Suppressor macrophage treated with lipopolysaccharide for 4 hours (primary cell): ENCODE measurements around the gene SOD1.
A peak's percentile ranks its signal among the peaks of the same experiment; 100 is the strongest.
"Not testable (repeated sequence)": the region's sequence is repeated elsewhere in the genome, so short reads cannot be mapped to it uniquely, and the experiment has no call there.

ENCODE experiments used
- DNase-seq: peaks from one replicate; pipeline ENCODE4 v3.0.0-alpha.2; 2020

Gene SOD1

DNA sequence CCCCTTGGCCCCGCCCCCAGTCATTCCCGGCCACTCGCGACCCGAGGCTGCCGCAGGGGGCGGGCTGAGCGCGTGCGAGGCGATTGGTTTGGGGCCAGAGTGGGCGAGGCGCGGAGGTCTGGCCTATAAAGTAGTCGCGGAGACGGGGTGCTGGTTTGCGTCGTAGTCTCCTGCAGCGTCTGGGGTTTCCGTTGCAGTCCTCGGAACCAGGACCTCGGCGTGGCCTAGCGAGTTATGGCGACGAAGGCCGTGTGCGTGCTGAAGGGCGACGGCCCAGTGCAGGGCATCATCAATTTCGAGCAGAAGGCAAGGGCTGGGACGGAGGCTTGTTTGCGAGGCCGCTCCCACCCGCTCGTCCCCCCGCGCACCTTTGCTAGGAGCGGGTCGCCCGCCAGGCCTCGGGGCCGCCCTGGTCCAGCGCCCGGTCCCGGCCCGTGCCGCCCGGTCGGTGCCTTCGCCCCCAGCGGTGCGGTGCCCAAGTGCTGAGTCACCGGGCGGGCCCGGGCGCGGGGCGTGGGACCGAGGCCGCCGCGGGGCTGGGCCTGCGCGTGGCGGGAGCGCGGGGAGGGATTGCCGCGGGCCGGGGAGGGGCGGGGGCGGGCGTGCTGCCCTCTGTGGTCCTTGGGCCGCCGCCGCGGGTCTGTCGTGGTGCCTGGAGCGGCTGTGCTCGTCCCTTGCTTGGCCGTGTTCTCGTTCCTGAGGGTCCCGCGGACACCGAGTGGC, at the start of gene SOD1:
TSS of gene SOD1 (plus strand) at position 158 of the 723 bp plus-strand sequence. CDS start at position 235, 77 bp downstream.
- peak; percentile 94 for DNase-seq

DNA sequence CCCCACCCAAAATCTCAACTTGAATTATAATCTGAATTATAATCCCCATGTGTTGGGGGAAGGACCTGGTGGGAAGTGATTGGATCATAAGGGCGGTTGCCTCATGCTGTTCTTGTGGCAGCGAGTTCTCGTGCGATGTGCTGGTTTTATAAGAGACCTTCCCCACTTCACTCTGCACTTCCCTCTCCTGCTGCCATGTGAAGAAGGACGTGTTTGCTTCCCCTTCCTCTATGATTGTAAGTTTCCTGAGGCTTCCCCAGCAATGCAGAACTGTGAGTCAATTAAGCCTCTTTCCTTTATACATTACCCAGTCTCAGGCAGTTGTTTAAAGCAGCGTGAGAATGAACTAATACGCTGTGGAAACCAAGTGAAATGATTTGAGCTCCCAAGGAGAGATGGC, 48.0 kb upstream of the SOD1 start:
- no peak for DNase-seq

DNA sequence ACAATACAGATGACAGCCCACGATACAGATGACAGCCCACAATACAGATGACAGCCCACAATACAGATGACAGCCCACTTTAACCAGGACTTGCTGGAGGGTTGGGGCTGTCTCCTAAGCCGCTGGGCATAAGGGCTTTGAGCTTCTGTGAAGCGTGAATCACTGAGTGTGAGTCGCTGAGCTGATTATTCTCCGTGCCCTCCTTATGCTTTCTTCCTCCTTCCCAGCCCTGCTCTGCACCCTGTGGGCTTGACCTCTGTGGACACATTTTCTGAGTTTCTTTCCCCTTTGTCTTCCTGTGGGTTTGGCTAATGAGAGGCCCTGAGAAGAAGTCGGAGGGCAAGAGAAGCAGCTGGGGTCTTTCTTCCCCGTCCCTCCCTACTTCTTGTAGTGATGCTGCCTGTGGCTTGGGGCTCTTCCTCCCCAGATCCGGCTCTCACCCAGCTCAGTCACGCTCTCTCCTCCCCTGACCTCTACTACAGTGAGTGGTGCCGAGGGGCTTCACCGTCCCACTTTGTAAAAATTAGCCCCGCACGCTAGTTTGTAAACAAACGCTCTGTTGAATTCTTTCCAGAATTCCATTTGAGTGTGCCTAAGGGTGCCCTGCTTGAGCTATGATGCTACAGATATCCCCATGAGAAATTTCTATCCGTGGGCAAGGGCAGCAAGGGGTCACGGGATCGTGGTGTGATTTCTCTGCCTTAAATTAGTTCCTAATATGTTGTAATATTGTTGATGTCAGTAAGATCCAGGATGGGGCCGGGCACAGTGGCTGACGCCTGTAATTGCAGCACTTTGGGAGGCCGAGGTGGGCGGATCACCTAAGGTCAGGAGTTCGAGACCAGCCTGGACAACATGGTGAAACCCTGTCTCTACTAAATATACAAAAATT, 46.4 kb upstream of the SOD1 start:
- DNase-seq = peak; percentile 80

DNA sequence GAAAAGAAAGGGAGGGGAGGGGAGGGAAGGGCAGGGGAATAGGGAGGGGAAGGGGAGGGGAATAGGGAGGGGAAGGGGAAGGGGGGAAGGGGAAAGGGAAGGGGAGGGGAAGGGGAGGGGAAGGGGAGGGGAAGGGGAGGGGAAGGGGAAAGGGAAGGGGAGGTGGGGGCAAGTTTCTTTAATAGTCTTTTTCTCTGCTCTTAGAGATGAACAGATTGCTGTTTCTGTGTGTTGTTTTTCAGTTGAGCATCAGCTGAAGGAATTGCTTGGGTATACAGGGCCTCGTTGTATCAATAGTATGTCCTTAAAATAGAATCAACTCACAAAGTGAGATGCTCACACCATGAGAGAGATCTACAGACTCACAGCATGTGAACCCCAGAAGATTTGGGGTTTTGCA, 44.8 kb upstream of the SOD1 start:
- no peak for DNase-seq

DNA sequence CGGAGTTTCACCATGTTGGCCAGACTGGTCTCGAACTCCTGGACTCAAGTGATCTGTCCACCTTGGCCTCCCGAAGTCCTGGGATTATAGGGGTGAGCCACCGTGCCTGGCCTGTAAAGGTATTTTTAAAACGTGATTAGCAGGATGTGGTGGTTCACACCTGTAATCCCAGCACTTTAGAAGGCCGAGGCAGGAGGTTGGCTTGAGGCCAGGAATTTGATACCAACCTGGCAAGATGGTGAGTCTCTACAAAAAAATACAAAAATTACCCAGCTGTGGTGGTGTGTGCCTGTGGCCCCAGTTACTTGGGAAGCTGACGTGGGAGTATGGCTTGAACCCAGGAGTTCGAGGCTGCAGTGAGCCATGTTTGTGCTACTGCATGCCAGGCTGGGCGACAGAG, 43.3 kb upstream of the SOD1 start:
- DNase-seq = no peak

DNA sequence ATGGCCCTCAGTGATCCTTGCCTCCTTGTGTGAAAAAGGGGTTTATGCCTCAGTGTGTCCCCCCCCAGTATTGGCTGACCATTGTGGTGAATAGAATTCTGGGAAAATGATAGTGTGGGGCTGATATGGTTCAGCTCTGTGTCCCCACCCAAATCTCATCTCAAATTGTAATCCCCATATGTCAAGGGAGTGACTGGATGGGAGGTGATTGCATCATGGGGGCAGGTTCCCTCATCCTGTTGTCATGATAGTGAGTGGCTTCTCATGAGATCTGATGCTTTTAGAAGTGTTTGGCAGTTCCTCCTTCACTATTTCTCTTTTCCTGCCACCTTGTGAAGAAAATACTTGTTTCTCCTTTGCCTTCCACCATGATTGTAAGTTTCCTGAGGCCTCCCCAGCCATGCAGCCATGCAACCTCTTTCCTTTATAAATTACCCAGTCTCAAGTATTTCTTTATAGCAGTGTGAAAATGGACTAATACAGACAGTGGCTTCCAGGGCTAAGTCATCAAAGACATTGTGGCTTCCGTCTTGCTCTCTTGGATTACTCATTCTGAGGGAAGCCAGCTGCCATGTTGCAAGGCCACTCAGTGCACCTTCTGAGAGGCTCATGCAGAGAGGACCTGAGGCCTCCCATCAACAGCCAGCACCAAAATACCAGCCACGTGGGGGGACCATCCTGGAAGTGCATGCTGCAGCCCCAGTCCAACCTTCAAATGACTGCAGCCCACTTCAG, 40.6 kb upstream of the SOD1 start:
- no peak for DNase-seq

DNA sequence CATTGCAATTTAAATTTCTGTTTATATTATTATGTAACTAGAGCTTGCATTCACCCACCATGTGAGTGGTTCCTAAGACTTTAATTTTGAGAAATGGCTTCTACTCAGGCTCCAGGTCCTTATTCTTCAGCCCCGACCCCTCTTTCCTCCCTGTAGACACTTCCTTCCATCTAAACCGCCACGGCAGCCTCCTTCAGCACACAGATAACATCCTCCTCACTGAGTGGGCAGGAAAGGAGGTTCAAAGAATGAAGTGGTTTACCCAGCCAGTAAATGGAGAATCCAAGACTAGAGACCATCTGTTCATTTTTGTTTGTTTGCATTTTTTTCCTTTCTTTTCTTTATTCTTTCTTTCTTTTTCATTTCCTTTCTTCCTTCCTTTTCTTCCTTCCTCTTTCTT, 37.1 kb upstream of the SOD1 start:
- DNase-seq = no peak

DNA sequence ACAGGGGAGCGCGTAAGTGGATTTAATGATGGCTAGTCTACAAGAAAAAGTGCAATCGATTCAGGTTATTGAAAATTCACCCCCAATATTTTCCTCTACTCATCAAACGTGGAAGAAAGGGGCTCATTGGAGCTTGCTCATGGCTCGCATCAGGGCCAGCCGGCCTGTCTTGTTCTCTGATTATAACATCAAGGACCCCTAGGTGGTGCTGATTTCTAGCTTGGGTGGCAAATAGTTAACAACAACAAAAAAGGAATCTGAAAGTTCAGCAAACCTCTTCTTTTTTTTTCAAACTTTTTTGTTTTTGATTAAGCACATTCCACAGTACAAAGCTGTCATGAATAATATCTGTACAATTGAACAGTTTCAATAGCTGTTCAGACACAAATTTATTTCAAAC, 35.8 kb upstream of the SOD1 start:
- DNase-seq = no peak

DNA sequence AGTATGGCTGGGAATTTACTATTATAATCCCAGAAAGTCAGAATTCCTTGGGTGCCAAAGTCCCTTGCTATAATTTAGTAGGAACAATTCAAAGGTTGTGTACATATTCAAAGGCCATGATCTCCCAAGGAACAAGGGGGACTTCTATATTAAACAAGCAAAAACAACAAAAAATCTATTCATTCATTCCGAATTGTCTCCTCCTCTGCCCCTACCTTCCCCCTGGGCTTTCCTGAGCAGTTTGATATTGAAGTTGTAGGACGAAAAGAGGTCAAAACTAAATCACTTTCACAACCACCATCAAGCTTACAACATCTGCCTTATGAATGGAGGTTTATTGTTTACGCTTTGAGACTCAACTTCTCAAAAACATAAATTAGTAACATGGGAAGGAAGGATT, 35.3 kb upstream of the SOD1 start:
- no peak for DNase-seq

DNA sequence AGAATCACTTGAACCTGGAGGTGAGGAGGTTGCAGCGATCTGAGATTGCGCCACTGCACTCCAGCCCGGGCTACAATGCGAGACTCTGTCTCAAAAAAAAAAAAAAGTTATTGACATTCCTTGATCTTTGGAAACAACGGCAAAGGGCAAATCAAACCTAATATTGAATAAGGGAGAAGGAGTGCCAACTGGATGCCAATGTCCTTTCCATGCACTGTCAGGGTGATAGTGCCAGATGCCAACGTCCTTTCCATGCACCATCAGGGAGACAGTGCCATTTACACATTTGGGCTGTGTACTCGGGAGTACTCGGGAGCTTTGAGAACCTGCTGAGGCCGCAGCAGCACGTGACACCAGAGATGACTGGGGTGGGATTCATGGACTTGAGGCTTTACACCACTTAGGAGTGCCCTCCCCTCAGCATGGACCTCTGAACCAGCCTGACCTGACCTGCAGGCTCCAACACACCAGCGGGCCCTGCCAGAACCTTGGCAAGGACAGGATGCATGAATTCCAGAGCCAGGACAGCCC, 34.5 kb upstream of the SOD1 start:
- DNase-seq = no peak

DNA sequence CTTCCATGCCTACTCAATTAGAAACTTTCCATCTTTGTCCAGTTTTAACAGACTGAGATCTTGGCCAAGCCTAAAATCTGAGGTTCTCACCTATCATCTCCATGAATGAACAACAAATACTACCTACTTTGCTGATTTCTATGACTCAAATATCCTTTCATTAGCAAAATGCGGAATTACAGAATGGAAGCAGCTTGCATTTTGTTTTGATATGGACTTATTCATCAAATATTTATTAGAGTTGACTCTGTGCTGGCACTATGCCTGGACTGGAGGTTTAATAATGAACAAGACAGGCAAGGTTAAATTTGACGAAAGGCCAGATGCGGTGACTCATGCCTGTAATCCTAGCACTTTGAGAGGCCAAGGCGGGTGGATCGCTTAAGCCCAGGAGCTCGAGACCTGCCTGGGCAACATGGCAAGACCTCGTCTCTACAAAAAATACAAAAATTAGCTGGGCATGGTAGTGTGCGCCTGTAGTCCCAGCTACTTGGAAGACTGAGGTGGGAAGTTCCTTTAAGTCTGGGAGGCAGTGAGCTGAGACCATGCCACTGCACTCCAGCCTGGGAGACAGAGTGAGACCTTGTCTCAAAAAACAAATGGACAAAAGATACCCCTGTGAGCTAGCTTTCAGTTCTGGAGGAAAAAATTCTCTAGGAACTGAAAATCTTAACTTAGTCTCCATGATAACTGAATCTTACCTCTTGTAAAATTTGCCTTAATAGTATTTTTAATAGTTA, 29.4 kb upstream of the SOD1 start:
- no peak for DNase-seq

DNA sequence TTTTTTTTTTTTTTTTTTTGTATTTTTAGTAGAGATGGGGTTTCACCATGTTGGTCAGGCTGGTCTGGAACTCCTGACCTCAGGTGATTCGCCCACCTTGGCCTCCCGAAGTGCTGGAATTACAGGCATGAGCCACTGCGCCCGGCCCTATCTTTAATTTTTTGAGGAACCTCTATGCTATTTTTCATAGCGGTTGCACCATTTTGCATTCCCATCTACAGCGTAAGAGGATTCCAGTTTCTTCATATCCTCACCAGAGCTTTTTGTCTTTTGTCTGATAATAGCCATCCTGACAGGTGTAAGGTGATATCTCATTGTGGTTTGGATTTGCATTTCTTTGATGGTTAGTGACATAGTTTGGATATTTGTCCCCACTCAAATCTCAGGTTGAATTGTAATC, 27.6 kb upstream of the SOD1 start:
- not testable (repeated sequence) for DNase-seq

DNA sequence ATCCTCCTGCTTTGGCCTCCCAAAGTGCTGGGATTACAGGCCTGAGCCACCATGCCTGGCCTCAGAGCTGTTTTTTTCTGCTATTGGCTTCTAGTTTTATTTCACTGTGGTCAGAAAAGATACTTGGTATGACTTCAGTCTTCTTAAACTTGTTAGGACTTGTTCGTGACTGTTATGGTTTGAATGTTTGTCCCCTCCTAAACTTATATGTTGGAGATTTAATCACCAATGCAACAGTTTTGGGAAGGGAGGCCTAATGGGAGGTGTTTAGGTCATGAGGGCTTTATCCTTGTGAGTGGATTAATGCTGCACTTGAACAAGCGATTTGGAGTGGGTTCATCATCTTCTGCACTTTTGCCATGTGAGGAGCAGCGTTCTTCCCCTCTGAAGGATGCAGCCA, 24.5 kb upstream of the SOD1 start:
- DNase-seq = no peak

DNA sequence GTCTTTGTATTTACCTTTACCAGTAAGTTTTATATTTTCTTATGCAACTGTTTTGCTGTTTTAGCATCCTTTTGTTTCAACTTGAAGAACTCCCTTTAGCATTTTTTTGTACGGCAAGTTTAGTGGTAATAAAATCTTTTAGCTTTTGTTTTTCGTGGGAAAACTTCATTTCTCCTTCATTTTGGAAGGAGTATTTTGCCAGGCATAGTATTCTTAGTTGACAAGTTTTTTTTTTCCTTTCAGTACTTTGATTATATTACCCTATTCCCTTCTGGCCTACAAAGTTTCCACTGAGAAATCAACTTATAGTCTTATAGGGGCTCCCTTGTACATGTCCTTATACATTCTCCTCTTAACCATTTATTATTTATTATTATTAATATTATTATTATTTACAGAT, 22.6 kb upstream of the SOD1 start:
- no peak for DNase-seq

DNA sequence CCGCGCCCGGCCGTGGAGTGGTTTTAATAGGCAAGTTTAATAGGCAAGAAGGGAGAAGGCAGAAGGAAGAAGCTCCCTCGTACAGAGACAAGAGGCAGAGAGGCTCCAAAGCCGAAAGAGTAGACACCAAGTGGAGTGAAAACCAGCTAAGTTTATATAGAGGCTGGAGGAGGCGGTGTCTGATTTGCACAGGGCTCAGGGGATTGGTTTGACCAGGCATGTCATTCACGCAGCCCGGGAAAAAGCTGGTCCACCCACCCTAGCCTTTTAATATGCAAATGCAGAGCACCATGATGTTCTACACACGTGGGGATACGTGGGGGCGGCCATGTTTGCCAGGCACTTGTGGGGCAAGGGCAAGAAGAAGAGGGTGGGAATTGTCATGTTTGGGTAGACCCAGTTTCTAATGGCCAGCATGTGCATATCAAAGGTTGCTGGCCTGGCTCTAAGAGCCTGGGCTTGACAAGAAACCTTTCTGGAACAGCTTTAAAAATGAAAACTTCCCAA, 18.0 kb upstream of the SOD1 start:
- DNase-seq = no peak

DNA sequence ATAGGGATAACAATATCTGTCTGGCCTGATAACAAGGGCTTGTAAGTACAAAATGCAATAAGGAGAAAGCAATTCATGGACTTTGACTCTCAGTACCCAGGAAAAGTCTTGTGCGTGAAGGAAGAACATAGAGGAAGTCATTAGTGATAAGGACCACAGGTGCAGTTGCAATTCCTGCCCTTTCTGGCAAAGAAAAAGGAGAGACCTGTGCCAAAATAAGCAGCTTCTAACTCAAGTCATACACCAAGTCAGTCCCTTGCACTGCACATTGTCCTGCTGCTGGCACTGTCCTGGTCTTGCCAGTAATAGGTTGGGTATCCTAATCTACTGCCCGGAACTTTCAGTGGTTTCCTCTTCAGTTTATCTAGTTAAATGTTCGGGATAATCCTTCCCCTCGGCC, 14.8 kb upstream of the SOD1 start:
- no peak for DNase-seq

DNA sequence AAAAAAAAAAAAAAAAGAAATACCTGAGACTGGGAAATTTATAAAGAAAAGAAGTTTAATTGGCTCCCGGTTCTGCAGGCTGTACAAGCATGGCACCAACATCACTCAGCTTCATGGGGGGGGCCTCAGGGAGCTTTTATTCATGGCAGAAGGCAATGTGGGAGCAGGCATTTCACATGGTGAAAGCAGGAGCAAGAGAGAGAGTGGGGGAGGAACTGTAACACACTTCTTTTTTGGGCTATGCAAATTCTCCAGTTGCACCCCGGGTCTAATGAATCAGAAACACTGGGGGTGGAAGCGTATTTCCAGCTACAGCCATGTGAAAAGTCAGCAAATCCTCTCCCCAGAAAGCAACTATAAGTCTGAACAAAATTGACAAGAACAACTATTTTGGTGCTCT, 11.8 kb upstream of the SOD1 start:
- DNase-seq = no peak

DNA sequence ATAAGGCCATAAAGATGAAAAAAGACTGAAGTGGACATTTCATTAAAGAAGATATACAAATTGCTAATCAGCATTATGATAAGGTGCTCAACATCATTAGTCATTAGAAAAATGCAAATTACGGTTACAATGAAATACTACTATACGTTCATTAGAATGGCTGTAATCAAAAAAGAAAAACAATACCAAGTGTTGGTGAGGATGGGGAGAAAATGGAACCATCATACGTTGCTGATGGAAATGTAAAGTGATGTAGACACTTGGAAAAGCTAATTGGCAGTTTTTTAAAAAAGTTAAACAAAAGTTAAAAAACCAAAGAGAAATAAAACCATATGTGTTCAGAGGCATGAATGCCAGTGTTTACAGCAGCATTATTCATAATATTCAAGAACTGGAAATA, 8.6 kb upstream of the SOD1 start:
- no peak for DNase-seq

DNA sequence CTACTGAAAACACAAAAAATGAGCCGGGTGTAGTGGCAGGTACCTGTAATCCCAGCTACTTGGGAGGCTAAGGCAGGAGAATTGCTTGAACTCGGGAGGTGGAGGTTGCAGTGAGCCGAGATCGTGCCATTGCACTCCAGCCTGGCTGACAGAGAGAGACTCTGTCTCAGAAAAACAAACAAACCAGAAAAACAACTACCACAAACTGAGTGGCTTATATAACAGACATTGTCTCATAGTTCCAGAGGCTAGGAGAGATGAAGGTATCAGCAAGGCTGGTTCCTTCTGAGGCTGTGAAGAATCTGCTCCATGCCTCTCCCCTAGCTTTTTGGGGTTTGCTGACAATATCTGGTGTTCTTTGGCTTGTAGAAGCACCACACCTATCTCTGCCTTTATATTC, 8.0 kb upstream of the SOD1 start:
- not testable (repeated sequence) for DNase-seq

DNA sequence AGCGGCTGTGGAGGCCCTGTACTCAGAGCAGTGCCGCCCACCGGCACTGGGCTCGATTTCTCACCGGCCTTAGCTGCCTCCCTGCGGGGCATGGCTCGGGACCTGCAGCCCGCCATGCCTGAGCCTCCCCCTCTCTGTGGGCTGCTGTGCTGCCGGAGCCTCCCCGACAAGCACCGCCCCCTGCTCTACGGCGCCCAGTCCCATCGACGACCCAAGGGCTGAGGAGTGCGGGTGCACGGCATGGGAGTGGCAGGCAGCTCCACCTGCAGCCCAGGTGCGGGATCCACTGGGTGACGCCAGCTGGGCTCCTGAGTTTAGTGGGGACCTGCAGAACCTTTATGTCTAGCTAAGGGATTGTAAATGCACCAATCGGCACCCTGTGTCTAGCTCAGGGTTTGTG, 5.2 kb upstream of the SOD1 start:
- no peak for DNase-seq

DNA sequence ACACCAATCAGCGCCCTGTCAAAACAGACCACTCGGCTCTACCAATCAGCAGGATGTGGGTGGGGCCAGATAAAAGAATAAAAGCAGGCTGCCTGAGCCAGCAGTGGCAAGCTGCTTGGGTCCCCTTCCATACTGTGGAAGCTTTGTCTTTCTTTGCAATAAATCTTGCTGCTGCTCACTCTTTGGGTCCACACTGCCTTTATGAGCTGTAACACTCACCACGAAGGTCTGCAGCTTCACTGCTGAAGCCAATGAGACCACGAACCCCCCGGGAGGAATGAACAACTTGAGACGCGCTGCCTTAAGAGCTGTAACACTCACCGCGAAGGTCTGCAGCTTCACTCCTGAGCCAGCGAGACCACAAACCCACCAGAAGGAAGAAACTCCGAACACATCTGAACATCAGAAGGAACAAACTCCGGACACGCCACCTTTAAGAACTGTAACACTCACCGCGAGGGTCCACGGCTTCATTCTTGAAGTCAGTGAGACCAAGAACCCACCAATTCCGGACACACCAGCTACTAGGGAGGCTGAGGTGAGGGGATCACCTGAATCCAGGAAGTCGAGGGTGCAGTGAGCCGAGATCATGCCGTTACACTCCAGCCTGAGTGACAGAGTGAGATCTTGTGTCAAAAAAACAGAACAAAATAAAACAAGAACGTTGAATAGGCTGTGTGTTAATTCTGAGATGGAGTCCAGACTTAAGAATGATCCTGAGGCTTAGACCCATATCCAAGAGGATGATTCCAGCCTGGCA, 4.5 kb upstream of the SOD1 start:
- not testable (repeated sequence) for DNase-seq
